SHP77 (cell line): Measurements from ENCODE around the gene CRYZL1.
"Not testable (repeated sequence)": the region's sequence is repeated elsewhere in the genome, so short reads cannot be mapped to it uniquely, and the experiment has no call there.

Experiments
- DNase-seq, 2 experiments: peaks; one replicate each; lab custom pipeline; 2025; lab: John Stamatoyannopoulos, UW

Gene CRYZL1

DNA sequence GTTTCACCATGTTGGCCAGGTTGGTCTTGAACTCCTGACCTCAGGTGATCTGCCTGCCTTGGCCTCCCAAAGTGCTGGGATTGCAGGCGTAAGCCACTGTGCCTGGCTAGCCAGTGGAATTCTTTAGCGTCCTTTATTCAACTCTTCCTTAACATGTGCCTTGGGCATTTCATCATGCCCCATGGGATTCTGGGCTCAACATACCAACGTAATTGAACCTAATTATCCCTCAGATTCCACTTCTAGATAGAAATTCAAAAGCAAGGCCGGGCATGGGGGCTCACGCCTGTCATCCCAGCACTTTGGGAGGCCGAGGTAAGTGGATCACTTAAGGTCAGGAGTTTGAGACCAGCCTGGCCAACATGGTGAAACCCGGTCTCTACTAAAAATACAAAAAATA, 15.4 kb downstream of the CRYZL1 start:
- not testable (repeated sequence) for DNase-seq

DNA sequence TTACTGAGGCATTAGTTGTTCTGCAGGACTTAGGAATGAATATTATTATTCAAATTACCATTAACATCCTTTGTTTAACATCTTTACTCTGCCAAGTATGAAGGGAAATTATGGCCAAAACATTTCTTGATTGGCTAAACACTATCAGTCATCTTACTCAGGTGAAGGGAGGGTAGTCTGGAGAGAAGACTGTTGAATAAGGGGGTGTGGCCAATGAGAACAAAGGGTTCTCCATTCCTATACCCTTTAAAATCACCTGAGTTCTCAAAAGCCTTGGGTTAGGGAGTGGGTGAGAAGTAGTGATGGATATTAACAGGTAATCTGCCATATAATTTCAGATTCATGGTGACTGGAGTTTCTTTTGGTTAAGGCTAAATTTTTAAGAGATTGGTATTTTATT, 19.3 kb downstream of the CRYZL1 start:
- no peak for DNase-seq

DNA sequence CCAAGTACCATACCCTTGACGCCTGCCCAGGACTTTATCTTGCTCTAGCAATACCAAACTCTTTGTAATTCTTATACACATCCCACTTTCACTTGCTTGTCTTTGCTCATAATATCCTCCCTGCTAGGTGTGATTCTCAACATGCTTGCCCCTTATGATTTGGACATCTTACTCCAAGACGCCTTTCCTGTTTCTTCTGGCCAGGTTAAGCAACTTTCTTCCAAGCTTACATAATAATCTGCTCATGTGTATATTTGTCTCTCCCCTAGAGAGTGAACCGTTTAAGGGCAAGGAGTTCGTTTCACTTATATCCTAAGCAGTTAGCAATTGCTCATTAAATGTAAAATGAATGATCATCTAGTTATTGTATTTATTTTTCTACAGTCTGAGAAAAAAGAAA, 21.8 kb downstream of the CRYZL1 start:
- no peak for DNase-seq

DNA sequence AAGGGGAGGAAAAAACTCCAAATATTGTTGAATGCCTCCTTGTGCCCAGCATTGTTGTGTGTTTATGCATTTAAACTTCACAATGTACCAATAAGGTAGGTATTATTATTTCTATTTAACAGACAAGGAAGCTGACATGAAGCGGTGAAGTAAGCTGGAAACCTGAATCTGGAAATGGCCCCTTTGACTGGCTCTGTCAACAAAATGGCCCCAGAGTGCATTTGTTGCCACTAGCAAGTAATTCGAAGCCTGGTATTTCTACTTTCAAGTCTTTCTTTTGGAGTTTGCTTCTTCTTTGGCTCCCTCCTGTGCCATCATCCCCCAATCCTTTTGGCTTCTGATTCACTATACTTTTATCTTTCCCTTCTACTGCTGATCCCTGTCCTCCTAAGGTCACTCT, 23.1 kb downstream of the CRYZL1 start:
- DNase-seq = no peak

DNA sequence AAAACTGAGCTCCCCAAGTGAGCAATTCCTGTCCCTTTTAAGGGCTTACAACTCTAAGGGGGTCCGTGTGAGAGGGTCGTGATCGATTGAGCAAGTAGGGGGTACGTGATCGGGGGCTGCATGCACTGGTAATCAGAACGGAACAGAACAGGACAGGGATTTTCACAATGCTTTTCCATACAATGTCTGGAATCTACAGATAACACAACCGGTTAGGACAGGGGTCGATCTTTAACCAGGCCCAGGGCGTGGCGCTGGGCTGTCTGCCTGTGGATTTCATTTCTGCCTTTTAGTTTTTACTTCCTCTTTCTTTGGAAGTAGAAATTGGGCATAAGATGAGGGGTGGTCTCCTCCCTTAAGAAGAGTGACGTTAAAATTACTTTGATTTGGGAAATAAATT, 24.0 kb downstream of the CRYZL1 start:
- not testable (repeated sequence) for DNase-seq

DNA sequence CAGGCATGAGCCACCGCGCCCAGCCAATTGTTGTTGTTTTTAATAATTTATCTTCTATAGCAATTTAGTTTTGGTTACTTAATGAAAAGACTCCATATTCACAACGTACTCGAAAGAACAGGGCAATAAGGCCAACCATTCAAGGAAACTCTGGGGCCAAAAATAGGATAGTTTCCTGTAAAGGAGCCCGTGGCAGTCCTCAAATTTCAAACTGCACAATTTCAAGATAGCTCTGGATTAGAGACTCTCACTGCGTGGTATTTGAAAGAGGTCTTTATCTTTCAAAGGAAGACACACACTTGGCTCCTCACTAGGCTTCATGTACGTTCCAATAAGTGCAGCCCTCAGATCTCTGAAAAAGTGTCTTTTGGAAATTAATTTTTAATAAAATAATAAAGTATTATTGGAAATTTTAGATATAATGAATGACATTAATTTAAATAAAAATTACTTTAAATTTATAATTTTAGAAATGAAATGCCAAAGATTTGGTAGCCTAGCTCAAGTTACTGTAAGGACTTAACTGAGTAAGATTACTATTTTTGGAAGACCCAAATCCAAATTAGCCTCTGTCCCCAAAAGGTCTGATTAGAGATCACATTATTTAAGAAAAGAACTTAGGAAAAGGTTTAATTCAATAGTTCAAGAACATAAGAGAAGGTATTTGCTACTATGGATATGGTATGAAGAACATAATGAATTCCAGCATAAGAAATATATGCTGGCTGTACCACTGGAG, 30.4 kb downstream of the CRYZL1 start:
- no peak for DNase-seq

DNA sequence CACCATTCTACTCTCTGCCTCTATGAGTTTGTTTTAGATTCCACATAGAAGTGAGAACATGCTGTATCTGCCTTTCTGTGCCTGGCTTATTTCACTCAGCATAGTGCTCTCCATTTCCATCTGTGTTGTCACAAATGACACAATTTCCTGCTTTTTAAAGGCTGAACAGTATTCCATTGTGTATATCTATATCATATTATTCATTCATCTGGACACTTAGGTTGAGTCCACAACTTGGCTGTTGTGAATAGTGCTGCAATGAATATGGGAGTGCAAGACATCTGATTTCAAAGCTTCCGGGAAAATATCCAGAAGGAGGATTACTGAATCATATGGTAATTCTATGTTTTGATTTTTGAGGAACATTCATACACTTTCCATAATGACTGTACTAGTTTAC, 33.0 kb downstream of the CRYZL1 start:
- DNase-seq = no peak

DNA sequence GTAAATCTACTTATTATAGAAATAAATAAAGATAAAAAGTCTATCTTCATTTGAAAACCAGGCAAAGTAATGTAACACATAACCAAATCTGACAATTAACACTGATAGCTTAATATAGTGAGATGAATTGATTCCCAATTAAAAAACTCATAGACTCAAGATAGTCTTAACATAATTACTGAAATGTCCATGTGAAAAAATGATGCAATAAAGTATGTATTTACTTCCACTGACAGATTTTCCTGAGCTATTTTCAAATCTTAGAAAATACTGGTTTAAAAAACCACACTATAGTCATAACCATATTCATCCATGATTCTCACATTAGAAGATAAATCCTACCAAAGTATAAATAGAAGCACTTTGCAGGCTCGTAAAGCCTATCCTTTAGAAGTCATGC, 43.5 kb downstream of the CRYZL1 start:
- no peak for DNase-seq

DNA sequence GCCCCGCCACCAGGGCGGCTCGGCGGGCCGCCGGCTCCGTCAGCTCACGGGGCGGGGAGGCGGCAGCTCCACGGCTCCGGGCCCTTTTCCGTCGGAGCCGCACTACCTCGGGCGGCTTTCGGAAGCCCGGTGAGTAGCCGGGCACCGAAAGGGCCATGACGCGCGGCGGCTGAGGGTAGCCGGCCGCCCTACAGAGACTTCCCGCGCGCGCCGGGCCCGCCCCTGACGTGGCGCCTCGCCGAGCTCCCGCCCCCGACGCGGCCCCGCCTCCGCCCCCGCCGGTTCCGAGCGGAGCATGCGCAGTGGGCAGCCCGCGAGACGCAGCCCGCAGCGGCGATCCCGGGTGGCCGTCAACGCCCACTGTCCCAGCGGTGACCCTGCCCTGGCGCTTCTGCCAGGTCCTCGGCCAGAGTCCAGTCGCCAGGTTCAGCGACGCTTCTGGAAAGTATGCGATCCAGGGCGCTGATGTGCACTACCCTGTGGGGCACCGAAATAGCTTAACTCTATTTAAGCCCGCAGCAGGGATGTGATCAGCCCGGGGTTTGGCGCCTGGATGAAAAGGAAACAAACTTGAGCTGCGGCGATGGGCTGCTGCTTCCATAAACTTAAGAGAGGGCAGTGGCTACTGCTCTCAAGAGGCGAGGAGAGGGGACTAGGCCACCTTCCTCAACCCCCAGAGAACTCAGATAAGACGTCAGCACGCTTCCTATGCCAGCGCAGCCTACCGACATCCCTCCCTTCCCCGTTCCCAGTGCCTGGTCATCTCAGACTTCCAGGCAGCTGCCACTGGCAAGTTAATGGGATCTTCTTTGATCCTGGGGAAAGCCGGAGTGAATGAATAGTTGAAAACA, 52.8 kb downstream of the CRYZL1 start, which contains the start of gene DONSON:
TSS of gene DONSON (minus strand) at position 200 of the 851 bp plus-strand sequence. CDS start at position 157, 43 bp downstream.
- peak; percentile 48 to 85 for DNase-seq

DNA sequence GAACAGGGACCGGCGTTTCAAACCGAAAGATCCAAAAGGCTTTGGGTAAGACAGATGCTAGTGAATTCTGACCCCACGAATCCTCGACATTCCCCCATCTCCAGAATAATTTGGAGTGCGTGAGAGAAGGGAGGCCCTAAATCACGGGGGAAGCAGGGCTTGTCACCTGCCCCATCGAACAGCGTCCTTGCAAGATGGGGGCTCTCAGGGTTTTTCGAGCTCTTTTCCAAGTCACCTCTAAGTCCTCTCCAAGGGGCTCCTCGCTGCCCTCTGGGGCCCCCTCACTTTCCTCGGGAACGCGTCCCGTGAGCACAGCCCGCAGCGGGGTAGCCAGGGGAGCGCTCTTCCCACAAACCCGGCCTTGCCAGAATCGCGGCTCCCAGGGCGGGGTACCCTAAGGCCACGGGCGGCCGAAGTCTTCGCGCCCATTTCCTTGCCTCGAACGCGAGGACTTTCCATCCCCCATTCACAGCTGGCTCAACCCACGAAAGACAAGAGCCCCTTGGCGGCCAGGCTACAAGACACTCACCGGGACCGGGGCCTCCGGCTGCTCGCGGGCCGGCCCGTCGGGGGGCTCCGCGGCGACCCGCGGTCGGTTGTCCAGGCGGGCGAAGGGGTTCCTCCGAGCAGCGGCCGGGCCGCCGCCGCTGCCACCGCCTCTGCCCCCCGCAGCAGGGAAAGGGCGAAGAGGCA, 53.6 kb downstream of the CRYZL1 start:
- peak in 1 of 2 experiments; percentile 17 for DNase-seq

DNA sequence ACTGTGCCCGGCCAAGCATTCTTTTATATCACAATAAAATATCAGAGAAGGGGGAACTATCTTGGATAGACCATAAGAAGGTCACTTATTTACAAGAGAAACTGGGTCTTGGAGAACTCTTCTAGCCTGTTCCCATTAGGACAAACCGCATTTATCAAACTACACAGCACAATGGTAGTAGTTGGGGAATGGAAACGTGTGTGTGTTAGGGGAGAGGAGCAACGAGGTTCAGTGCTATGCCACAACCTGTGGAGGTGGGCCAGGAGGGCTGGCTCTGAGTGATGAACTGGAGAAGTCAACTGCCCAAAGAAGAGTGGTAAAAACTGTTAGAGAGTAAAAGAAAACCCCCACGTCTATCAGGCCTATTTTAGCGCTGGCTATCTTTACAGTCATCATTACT, 54.6 kb downstream of the CRYZL1 start:
- no peak for DNase-seq

DNA sequence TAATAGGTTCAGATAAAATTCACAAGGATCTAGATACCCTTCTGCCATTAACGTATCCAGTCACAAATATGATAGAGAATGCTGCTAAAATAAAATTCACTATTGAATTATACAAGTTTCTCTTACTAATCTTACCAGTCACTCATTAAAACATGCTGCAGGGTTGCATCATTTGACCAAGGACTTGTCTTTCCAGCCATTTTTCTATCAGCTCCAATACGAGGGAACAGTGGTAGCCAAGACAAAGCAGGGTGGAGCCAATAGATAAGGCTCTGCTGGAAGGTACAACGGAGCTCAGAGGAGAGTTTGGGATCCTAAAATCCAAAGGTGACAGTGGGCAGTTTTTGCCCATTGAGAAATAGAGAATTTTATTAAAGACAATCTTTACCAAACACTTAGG, 57.1 kb downstream of the CRYZL1 start:
- DNase-seq = no peak

DNA sequence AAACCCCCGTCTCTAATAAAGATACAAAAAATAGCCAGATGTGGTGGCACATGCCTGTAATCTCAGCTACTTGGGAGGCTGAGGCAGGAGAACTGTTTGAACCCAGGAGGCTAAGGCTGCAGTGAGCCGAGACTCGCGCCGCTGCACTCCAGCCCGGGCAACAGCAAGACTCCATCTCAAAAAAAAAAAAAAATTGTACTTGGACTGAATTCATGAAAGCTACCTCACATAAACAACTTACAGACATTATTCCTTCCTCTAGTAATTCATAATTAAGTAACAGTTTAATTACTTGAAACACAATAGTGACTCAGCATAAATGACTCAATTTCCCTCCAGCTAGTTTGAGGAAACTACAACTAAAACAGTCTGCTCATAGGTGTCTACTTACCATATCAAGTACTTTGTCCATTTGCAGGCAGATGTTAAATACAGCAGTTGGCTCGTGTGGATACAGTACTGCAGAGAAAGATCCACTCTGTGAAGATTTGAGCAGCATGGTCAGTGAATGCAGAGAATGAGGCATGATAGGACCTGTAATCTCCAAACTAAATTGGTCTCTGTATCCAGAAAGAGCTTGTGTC, 62.5 kb downstream of the CRYZL1 start:
- no peak for DNase-seq

DNA sequence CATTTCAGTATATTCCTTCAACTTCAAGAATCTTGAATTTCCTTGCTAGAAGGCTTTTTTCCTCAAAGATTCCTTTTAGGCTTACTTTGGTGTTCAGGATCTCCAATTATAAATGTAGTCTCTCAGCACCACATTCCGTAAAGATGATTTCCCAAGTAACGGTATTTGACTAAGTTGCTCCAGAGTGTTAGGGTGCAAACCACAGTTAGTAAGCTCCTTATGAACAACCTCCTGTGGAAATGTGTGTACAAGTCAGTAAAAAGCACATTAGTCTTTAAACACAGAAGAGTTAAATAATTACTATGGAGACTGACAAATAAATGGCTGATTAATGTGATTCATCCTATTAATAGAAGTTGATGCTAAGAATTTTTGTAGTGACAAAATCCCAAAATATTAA, 63.3 kb downstream of the CRYZL1 start:
- no peak for DNase-seq

DNA sequence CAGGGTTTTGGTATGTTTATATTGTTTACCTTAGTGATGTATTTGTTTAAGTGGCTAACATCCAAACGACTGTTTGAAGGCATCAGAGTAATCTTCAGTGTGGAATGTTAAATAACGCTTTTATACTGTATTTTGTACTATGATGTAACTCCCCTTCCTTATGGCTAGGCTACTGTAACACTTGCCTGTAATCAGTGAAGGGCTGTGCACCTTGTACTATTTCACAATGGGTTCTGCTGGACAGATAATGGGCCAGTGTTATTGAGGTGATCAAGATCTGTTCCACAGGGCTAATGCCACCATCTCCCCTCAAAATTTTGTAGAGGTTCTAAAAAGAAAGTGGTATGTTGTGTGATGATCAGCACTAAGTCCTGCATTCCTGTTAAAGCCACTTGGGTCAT, 64.8 kb downstream of the CRYZL1 start:
- DNase-seq = not testable (repeated sequence)

DNA sequence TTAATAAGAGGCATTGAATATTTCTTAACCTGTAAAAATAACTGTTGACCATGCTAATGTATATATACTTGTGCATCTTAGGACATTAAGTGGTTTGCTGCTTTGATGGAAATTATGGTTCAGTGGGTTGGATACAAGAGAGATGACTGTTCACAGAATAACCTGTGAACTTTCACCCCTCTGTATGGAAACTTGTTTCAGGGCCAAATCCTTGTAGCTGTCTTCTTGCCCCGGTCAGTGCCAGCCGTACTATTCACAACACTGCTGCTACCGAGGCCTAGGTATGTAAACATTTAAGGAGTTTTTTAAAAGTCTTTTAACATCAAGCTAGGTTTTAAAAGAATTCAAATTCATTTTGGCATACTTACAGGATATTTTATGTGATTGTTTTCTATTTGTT, 69.2 kb downstream of the CRYZL1 start:
- DNase-seq = no peak

DNA sequence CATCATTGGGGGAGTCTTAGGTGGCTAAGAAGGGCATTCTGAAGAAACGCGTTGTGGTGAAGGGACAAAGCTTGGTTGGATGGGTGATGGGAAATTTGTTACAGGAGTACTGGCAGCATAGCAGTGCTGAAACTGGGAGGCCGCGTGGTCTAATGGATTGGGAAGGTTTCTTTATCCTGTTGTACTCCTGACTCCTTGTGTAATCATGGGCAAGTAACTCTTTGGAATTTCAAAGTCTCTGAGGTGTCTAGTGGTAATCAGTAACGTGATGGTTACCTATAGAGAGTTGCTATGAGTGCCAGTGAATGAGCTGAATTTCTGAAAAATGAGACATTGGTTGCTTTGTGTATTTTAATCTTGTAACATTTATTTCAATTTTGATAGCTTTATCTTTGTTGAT, 71.5 kb downstream of the CRYZL1 start:
- DNase-seq = no peak

DNA sequence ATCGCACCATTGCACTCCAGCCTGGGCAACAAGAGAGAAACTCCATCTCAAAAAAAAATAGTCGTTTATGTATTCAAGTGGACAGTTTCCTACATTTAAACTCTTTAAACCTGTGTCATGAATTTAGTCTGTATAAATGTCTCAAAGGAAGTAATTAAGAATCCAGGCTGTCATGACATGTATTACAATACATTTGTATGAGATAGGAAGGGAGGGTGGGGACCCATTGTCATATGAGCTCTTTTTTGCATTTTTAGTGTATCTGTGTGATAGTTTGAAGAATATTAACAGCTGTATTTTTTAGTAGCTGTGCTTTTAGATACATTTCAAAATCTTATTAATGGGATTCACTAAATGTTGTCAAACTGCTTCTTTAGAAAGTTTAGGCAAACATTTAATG, 73.1 kb downstream of the CRYZL1 start:
- DNase-seq = no peak

DNA sequence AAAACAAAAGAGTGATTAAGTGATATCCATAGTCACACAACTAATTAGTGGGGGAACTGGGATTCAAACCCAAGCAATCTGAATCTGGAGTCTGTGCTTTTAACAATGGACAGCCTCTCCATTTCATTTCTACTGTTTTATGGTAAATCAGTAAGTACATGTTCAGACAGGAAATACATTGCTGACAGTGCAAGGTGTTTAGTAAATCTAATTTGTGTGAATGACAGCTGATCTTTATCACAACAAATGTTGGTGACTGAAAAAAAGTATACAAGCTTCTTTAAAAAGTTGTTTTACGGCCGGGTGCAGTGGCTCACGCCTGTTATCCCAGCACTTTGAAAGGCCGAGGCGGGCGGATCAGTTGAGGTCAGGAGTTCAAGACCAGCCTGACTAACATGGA, 73.6 kb downstream of the CRYZL1 start:
- no peak for DNase-seq

DNA sequence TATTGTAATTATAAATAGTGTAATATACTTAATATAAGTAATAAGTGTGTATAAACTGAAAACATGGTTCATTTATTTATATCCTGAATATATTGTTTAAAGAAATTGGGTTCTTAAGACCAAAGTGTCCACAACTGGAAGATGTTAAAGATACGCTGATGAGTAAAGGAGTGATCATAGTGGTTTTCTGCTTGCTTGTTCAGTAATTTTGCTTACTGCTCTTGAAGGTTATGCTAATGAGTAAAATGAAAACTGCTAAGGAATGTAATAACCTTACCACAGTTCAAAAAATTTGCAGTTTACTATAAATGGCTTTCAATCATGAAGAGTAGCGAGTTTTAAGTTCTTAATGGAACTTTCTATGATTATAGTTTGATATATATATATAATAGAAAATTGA, 75.0 kb downstream of the CRYZL1 start:
- no peak for DNase-seq

DNA sequence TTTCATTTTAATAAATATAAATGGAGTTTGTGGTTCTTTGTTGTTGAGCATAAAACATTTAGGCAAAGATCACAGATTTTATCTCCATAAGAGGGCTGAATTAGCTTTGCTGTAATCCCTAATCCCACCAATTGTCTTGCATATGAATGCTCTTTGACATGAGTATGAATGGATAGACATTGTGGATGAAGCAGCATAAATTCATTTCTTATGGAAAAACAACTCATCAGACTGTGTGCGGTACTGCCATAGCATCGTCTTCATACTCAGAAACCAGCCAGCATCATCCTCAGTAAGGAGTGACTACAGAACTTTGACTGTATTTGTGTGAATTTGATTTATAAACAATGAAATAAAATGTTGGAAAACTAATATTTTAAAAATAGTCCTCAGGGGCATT, 79.2 kb downstream of the CRYZL1 start:
- no peak for DNase-seq

DNA sequence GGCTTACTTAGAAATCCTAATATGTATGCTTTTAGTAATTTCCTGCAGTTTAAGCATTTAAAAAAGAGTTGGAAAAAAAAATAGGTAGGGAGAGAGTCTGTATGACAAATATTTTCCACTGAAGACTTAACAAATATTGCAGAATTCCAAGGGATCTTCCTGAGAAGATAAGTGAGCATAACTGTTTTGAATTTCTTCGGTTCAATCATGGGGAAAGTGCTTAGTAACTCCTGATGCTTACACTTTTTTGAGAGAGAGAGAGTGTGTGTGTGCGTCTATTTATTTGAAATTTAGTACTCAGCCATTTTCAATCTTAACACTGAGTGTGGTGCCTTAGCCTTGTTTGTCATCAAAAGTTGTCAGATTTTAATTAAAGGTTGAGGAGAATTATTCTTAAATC, 80.2 kb downstream of the CRYZL1 start:
- no peak for DNase-seq
